ENCODE results near the gene LDHAL6A. TPM values are rescaled to one million over a fixed set of nuclear protein-coding genes. Genes with fewer than 3 reads are reported as not detected.

The LDHAL6A gene
- total and polyA plus RNA-seq, 7 donors = 0.04 TPM; not detected in 6

DNA sequence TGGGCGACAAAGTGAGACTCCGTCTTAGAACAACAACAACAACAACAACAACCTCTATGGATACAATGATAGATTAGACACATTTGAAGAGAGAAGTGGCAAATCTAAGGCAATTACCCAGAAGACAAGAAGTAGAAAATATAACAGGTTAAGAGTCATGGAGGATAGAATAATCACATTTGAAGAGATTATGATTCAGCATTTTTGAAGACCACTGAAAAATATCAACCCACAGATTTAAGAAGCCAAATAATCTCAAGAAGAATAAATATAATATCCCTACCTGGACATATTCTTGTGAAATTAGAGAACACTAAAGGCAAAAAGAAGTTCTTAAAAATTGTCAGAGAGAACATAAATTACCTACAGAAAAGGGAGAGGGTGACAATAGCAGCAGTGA lies 35.6 kb upstream of the LDHAL6A start:
- Histone ChIP-seq H3K9me3 (no peaks in the 10 kb centered on the region), H3K4me3 (no peak overlapping the region), H3K27ac (no peak overlapping the region), H3K27me3 (no peaks in the 10 kb centered on the region), H3K36me3 (no peaks in the 10 kb centered on the region), H3K4me1 (no peaks in the 10 kb centered on the region)
- 96 to 100% methylated on average over 2 of the region's 2 CpGs for WGBS, 2 donors
- TF ChIP-seq POLR2A (IDR thresholded peaks at IDR 0.05) = no peak
- TF ChIP-seq, protein P1, sequence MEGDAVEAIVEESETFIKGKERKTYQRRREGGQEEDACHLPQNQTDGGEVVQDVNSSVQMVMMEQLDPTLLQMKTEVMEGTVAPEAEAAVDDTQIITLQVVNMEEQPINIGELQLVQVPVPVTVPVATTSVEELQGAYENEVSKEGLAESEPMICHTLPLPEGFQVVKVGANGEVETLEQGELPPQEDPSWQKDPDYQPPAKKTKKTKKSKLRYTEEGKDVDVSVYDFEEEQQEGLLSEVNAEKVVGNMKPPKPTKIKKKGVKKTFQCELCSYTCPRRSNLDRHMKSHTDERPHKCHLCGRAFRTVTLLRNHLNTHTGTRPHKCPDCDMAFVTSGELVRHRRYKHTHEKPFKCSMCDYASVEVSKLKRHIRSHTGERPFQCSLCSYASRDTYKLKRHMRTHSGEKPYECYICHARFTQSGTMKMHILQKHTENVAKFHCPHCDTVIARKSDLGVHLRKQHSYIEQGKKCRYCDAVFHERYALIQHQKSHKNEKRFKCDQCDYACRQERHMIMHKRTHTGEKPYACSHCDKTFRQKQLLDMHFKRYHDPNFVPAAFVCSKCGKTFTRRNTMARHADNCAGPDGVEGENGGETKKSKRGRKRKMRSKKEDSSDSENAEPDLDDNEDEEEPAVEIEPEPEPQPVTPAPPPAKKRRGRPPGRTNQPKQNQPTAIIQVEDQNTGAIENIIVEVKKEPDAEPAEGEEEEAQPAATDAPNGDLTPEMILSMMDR (IDR thresholded peaks at IDR 0.05) = no peak
- intact Hi-C loops (cut with DNase I) = no loop called here
- DNase-seq = no peak

DNA sequence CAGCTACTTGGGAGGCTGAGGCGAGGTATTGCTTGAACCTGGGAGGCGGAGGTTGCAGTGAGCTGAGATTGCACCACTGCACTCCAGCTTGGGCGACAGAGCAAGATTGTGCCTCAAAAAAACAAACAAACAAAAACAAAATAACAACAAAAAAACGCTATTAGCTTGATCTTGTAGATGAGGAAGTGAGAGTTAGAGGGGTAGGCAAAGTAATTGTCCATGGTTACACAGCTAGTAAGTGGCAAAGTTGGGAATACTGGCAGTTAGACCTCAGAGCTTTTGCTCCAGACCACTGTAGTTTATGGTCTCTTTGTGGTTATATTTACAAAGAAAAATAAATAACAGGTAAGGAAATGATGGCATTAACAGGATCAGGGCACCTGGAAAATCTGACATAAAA lies 28.4 kb upstream of the LDHAL6A start:
- intact Hi-C loops (cut with DNase I) = no loop called here
- Histone ChIP-seq H3K27me3 (no peaks in the 10 kb centered on the region), H3K4me1 (no peaks in the 10 kb centered on the region), H3K9me3 (no peaks in the 10 kb centered on the region), H3K4me3 (no peak overlapping the region), H3K36me3 (no peaks in the 10 kb centered on the region), H3K27ac (no peak overlapping the region)
- TF ChIP-seq POLR2A (IDR thresholded peaks at IDR 0.05) = no peak
- no peak for TF ChIP-seq EP300 (IDR thresholded peaks at IDR 0.05)
- TF ChIP-seq, protein P1 (IDR thresholded peaks at IDR 0.05) = no peak
- no peak for TF ChIP-seq POLR2AphosphoS5 (IDR thresholded peaks at IDR 0.05)
- no peak for DNase-seq
- 76 to 80% methylated on average over 4 of the region's 4 CpGs for WGBS, 2 donors

DNA sequence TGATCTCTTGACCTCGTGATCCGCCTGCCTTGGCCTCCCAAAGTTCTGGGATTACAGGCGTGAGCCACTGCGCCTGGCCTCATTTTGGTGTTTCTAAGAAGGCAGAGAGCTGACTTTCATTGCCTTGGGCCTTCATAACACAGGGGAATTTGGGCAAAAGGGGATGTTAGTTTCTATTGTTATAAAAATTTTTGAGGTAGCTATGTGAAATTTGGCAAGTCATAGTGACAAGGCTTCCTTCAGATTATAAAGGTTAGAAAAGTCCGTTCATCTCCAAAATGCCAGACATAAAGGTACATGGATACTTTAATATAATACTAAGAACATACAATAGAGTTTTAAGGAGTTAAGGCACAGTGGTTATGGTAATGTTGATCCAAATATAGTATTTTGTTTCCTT lies 26.3 kb upstream of the LDHAL6A start:
- no peak overlapping the region for H3K27ac ChIP-seq
- DNase-seq = no peak
- no peak overlapping the region for H3K4me3 ChIP-seq
- no peaks in the 10 kb centered on the region for H3K36me3 ChIP-seq
- intact Hi-C loops (cut with DNase I) = no loop called here
- TF ChIP-seq POLR2AphosphoS5 (IDR thresholded peaks at IDR 0.05) = no peak
- no peak for TF ChIP-seq POLR2A (IDR thresholded peaks at IDR 0.05)
- TF ChIP-seq EP300 (IDR thresholded peaks at IDR 0.05) = no peak
- no peaks in the 10 kb centered on the region for H3K9me3 ChIP-seq
- H3K27me3 ChIP-seq = no peaks in the 10 kb centered on the region
- 69 to 91% methylated on average over 5 of the region's 5 CpGs for WGBS, 2 donors
- H3K4me1 ChIP-seq = no peaks in the 10 kb centered on the region

DNA sequence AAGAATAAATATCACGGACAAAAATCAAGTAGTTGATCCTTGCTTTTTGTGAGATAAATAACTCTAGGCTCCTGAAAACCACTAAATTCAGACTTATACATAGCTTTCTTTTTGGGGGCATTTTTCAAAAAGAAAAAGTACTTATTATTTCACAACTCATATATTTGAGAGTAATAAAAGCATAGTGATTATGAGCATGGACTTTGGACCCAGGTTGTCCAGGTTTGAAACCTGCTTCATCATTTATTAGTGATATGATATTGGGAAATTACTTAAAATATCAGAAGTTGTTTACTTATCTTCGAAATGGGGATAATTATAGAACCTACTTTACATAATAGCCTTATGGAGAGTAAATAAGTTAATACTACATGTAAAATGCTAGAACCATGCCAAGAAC lies 17.0 kb upstream of the LDHAL6A start:
- Histone ChIP-seq H3K4me3 (no peak overlapping the region), H3K27me3 (no peaks in the 10 kb centered on the region), H3K9me3 (no peaks in the 10 kb centered on the region), H3K27ac (no peak overlapping the region), H3K4me1 (no peaks in the 10 kb centered on the region), H3K36me3 (no peaks in the 10 kb centered on the region)
- intact Hi-C loops (cut with DNase I) = no loop called here
- no peak for TF ChIP-seq EP300 (IDR thresholded peaks at IDR 0.05)
- TF ChIP-seq, protein P1 (IDR thresholded peaks at IDR 0.05) = no peak
- no peak for TF ChIP-seq POLR2AphosphoS5 (IDR thresholded peaks at IDR 0.05)
- no peak for TF ChIP-seq POLR2A (IDR thresholded peaks at IDR 0.05)
- 68 to 81% methylated on average over 2 of the region's 2 CpGs for WGBS, 2 donors
- DNase-seq = no peak

DNA sequence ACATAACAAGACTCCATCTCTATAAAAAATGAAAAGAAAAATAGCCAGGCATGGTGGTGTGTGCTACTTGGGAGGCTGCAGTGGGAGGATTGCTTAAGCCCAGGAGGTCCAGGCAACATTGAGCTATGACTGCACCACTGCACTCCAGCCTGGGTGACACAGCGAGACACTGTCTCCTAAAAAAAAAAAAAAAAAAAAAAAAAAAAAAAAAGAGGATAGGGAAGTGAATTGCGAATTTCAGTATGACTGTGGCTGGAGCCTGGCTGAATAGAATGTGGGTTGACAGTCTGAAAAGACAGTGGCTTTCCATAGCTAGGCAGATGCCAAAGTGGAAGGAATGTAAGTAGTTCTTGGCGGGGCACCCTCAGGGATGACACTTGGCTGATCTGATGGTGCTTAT lies 6.4 kb upstream of the LDHAL6A start:
- 89 to 94% methylated on average over 3 of the region's 3 CpGs for WGBS, 2 donors
- no peaks in the 10 kb centered on the region for H3K36me3 ChIP-seq
- no peak for DNase-seq

More for the DNA sequence above, 6.4 kb upstream of the LDHAL6A start:
- Histone ChIP-seq H3K4me3 (no peak overlapping the region), H3K4me1 (no peaks in the 10 kb centered on the region), H3K27ac (no peak overlapping the region), H3K27me3 (no peaks in the 10 kb centered on the region), H3K9me3 (no peaks in the 10 kb centered on the region)
- intact Hi-C loops (cut with DNase I) = no loop called here
- TF ChIP-seq, protein P1 (IDR thresholded peaks at IDR 0.05) = no peak
- TF ChIP-seq POLR2AphosphoS5 (IDR thresholded peaks at IDR 0.05) = no peak
- TF ChIP-seq POLR2A (IDR thresholded peaks at IDR 0.05) = no peak
- TF ChIP-seq EP300 (IDR thresholded peaks at IDR 0.05) = no peak

All from sigmoid colon (tissue), 7 donors.